ENCODE results near the gene PARD6B. TPM values are rescaled to one million over a fixed set of nuclear protein-coding genes. Genes with fewer than 3 reads are reported as not detected.

The PARD6B gene
- total and polyA plus RNA-seq, 2 of the 4 experiments (the other 2 are of a cell fraction) = 0.17 to 0.90 TPM

DNA sequence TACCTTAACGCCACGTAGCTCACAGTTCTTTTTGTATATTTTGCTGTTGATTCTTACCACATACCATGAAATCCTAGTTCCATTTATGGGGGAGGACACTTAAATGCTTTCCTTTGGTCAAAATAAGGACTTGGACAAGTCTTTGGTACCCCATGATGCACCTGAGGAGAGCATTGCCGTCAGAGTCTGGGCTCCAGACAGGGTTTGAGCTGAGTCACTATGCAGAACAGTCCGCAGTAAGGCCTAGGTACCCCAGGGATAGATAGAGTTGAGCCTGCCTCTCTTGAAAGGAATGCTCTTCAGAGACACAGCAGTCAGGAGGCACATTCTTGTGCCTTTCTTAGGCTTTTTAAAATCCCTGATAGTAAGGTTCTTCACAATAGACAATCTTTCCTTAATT lies 6.0 kb downstream of the PARD6B start:
- ATAC-seq (ENCODE audit: low read depth) = peak; percentile 24; the same call in 1 of the 2 replicates
- H3K4me2 ChIP-seq (ENCODE audit: low read depth, low read length) = no peak overlapping the region

More for the DNA sequence above, 6.0 kb downstream of the PARD6B start:
- Histone ChIP-seq H2AK5ac (ENCODE audit: low read depth, low read length) (peak overlapping the region; percentile 65; the same call in 1 of the 2 replicates), H3K9ac (ENCODE audit: low read depth, low read length) (no peak overlapping the region), H3K14ac (replicated peaks; ENCODE audit: low read depth, low read length) (no peak overlapping the region), H2AFZ (replicated peaks; ENCODE audit: low read length, poor library complexity) (no peak overlapping the region), H3K27ac (ENCODE audit: insufficient read depth, low read length) (no peak overlapping the region), H3K36me3 (ENCODE audit: control insufficient read depth, insufficient read depth, low read length) (no peaks in the 10 kb centered on the region), H3K4ac (ENCODE audit: low read depth, low read length) (no peak overlapping the region), H3K4me1 (ENCODE audit: control insufficient read depth, insufficient read depth, low read length) (peaks cover 5% of the 10 kb centered on the region; the same call in 1 of the 2 replicates), H4K20me1 (ENCODE audit: insufficient read depth, low read length) (no peaks in the 10 kb centered on the region), H3K56ac (ENCODE audit: extremely low read depth, insufficient read depth, low read length) (no peak overlapping the region), H2AK9ac (replicated peaks; ENCODE audit: low read depth, low read length, poor library complexity) (no peak overlapping the region), H4K5ac (ENCODE audit: low read depth, low read length) (no peak overlapping the region), H4K8ac (ENCODE audit: low read depth in 2 of 2, low read length in 2 of 2) (no peak overlapping the region), H3K4me3 (ENCODE audit: insufficient read depth, low read depth, low read length) (no peak overlapping the region), H2BK15ac (ENCODE audit: low read depth, low read length) (no peak overlapping the region), H3K79me1 (ENCODE audit: low read depth in 1 of 2, low read length in 2 of 2) (peaks cover 3 to 5% of the 10 kb centered on the region in 2 experiments; a peak in 1 of 4 replicates), H3K9me3 (ENCODE audit: control insufficient read depth, insufficient read depth, low read length) (no peaks in the 10 kb centered on the region), H4K91ac (ENCODE audit: insufficient read depth, low read depth, low read length) (no peak overlapping the region), H3K18ac (ENCODE audit: low read depth, low read length) (no peak overlapping the region), H3K27me3 (ENCODE audit: control insufficient read depth, insufficient read depth, low read length) (peaks cover 1% of the 10 kb centered on the region; the same call in 1 of the 2 replicates), H2BK120ac (ENCODE audit: low read depth, low read length) (no peak overlapping the region), H2BK5ac (ENCODE audit: low read depth, low read length, poor library complexity, severe bottlenecking) (no peak overlapping the region), H3K23ac (ENCODE audit: low read depth, low read length) (no peak overlapping the region), H3K9me1 (ENCODE audit: insufficient read depth, low read length) (no peaks in the 10 kb centered on the region), H2BK20ac (ENCODE audit: low read depth, low read length) (no peak overlapping the region)
- POLR2A ChIA-PET (ENCODE audit: unreplicated experiment) = no interaction called here
- DNase-seq = no peak
- 68% methylated on average over 2 of the region's 4 CpGs; no CpG with 5 or more reads in 1 of the 2 experiments for WGBS, 2 experiments (ENCODE audit: extremely low coverage in 2 of 2, insufficient read length in 1 of 2)
- TF ChIP-seq MXI1 (IDR thresholded peaks at IDR 0.05; ENCODE audit: borderline replicate concordance, low read depth, low read length) (no peak), CEBPB (IDR thresholded peaks at IDR 0.05; ENCODE audit: low read depth, low read length) (no peak), CHD1 (IDR thresholded peaks at IDR 0.05; ENCODE audit: low read depth, low read length) (no peak), NFE2L2 (IDR thresholded peaks at IDR 0.05; ENCODE audit: low read depth, low read length) (no peak), FOS (IDR thresholded peaks at IDR 0.05; ENCODE audit: low read depth, low read length) (no peak), MAFK (IDR thresholded peaks at IDR 0.05; ENCODE audit: low read depth, low read length) (no peak), RFX5 (IDR thresholded peaks at IDR 0.05; ENCODE audit: low read depth, low read length) (no peak), POLR2A (IDR thresholded peaks at IDR 0.05; ENCODE audit: low read depth, low read length) (no peak), SMC3 (IDR thresholded peaks at IDR 0.05; ENCODE audit: low read depth, low read length) (no peak), RAD21 (IDR thresholded peaks at IDR 0.05; ENCODE audit: low read length) (no peak), MAZ (IDR thresholded peaks at IDR 0.05; ENCODE audit: borderline replicate concordance, low read depth, low read length) (no peak), BHLHE40 (IDR thresholded peaks at IDR 0.05; ENCODE audit: low read depth, low read length) (no peak), RCOR1 (IDR thresholded peaks at IDR 0.05; ENCODE audit: insufficient replicate concordance, low read length) (no peak)
- TF ChIP-seq, protein P1, sequence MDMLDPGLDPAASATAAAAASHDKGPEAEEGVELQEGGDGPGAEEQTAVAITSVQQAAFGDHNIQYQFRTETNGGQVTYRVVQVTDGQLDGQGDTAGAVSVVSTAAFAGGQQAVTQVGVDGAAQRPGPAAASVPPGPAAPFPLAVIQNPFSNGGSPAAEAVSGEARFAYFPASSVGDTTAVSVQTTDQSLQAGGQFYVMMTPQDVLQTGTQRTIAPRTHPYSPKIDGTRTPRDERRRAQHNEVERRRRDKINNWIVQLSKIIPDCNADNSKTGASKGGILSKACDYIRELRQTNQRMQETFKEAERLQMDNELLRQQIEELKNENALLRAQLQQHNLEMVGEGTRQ (IDR thresholded peaks at IDR 0.05; ENCODE audit: low read depth, low read length) = no peak
- TF ChIP-seq, protein P2, sequence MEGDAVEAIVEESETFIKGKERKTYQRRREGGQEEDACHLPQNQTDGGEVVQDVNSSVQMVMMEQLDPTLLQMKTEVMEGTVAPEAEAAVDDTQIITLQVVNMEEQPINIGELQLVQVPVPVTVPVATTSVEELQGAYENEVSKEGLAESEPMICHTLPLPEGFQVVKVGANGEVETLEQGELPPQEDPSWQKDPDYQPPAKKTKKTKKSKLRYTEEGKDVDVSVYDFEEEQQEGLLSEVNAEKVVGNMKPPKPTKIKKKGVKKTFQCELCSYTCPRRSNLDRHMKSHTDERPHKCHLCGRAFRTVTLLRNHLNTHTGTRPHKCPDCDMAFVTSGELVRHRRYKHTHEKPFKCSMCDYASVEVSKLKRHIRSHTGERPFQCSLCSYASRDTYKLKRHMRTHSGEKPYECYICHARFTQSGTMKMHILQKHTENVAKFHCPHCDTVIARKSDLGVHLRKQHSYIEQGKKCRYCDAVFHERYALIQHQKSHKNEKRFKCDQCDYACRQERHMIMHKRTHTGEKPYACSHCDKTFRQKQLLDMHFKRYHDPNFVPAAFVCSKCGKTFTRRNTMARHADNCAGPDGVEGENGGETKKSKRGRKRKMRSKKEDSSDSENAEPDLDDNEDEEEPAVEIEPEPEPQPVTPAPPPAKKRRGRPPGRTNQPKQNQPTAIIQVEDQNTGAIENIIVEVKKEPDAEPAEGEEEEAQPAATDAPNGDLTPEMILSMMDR (conservative IDR thresholded peaks at IDR 0.05; ENCODE audit: low read depth, low read length) = no peak
- TF ChIP-seq, protein P3, sequence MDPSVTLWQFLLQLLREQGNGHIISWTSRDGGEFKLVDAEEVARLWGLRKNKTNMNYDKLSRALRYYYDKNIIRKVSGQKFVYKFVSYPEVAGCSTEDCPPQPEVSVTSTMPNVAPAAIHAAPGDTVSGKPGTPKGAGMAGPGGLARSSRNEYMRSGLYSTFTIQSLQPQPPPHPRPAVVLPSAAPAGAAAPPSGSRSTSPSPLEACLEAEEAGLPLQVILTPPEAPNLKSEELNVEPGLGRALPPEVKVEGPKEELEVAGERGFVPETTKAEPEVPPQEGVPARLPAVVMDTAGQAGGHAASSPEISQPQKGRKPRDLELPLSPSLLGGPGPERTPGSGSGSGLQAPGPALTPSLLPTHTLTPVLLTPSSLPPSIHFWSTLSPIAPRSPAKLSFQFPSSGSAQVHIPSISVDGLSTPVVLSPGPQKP (IDR thresholded peaks at IDR 0.05; ENCODE audit: borderline replicate concordance, low read depth, low read length) = no peak
- in situ Hi-C loops (cut with MboI; ENCODE audit: low sequenced_read_pairs) = no loop called here
- CTCF ChIA-PET = no interaction called here
- intact Hi-C loops (cut with micrococcal nuclease) = no loop called here
- dilution Hi-C loops (cut with HindIII; ENCODE audit: low sequenced_read_pairs, unreplicated experiment) = no loop called here
- BruUV-seq (replicated peaks) = no TSS peak
